Measurements from ENCODE around the gene TECPR2.
A peak's percentile ranks its signal among the peaks of the same experiment; 100 is the strongest.

TECPR2 gene

DNA sequence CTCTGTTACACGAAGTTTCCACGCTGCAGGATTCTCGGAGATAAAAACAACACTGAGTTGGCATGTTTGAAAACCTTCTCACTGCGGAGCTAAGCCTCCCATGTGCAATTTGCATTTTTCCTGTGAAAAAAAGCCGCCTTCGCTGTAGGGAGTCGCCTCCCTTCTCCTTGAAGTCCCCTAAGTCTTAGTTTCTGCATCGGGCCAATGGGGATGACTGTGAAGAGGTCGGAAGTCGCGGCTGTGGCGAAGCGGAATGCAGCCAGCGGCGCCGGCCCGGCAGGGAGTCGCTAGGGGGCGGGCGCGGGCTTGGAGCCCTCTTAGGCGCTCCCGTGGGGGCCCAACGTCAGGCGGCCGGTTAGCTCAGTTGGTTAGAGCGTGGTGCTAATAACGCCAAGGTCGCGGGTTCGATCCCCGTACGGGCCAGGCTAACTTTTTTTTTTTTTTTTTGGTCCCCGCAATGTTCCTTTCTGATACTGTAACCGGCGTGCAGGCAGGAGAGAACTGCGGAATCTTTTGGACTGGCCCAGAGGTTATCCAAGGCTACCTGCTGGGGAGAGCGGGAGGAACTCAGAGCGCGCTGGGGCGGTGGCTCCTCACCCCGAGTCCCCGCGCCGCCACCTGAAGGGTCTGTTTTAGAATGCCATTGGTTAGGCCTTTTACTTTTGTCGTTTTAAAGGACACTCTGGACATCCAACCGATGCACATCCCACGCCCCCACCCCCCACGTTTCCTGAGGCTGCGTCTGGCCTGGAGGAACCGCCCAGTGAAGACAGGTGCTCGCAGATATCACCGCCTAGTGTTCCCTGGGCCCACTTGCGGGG lies 45.8 kb upstream of the TECPR2 start:
- DNase-seq (ENCODE audit: low read depth) = peak; percentile 92
- H3K4me3 ChIP-seq (ENCODE audit: low read depth, low read length) = peak overlapping the region; percentile 61
- TF ChIP-seq, protein P1, sequence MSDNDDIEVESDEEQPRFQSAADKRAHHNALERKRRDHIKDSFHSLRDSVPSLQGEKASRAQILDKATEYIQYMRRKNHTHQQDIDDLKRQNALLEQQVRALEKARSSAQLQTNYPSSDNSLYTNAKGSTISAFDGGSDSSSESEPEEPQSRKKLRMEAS (IDR thresholded peaks at IDR 0.05; ENCODE audit: low read depth, low read length) = 0 out of 2 replicates have a peak, but pooled peaks have one; percentile 2
- TF ChIP-seq POLR2A (IDR thresholded peaks at IDR 0.05; ENCODE audit: extremely low read depth, insufficient read length) (peak; percentile 25), MYC (IDR thresholded peaks at IDR 0.05; ENCODE audit: low read depth, low read length) (0 out of 2 replicates have a peak, but pooled peaks have one; percentile 32)
- TF ChIP-seq, protein P2, sequence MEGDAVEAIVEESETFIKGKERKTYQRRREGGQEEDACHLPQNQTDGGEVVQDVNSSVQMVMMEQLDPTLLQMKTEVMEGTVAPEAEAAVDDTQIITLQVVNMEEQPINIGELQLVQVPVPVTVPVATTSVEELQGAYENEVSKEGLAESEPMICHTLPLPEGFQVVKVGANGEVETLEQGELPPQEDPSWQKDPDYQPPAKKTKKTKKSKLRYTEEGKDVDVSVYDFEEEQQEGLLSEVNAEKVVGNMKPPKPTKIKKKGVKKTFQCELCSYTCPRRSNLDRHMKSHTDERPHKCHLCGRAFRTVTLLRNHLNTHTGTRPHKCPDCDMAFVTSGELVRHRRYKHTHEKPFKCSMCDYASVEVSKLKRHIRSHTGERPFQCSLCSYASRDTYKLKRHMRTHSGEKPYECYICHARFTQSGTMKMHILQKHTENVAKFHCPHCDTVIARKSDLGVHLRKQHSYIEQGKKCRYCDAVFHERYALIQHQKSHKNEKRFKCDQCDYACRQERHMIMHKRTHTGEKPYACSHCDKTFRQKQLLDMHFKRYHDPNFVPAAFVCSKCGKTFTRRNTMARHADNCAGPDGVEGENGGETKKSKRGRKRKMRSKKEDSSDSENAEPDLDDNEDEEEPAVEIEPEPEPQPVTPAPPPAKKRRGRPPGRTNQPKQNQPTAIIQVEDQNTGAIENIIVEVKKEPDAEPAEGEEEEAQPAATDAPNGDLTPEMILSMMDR (IDR thresholded peaks at IDR 0.05; ENCODE audit: low read depth, low read length) = peak; percentile 59

DNA sequence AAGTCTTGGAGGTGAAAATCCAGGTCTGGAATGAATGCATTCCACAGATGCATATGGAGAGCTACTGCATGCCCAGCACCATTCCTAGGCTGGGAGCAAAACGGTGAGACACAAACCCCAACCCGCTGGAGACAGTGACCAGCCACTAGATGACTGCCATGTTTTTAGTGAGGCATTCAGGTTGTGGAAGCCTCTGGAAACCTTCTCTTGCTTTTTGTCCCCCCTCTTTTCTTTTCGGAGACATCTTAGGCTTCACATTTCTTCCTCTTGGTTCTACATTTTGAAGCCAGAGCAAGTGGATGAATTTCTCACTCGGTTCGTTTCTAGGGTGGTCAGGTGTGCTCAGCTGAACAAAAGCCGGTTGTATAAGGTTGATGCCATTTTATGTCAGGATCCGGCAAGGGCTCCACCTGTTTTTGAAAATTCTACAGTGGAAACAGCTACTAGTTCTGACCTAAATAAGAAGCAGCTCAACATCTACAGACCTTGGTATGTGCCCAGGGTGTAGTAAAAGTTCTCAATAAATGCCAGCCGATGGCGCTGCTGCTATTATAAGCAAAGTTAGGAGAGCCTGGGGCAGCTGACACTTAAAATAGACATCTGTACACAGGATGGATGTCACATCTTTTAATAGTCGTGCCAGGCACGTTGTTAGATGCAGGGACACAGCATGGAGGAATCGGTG lies 45.0 kb upstream of the TECPR2 start:
- peak overlapping the region; percentile 61 for H3K4me3 ChIP-seq (ENCODE audit: low read depth, low read length)
- peak; percentile 81 for DNase-seq (ENCODE audit: low read depth)
- TF ChIP-seq, protein P1 (IDR thresholded peaks at IDR 0.05; ENCODE audit: low read depth, low read length) = no peak
- TF ChIP-seq, protein P2 (IDR thresholded peaks at IDR 0.05; ENCODE audit: low read depth, low read length) = peak; percentile 37

DNA sequence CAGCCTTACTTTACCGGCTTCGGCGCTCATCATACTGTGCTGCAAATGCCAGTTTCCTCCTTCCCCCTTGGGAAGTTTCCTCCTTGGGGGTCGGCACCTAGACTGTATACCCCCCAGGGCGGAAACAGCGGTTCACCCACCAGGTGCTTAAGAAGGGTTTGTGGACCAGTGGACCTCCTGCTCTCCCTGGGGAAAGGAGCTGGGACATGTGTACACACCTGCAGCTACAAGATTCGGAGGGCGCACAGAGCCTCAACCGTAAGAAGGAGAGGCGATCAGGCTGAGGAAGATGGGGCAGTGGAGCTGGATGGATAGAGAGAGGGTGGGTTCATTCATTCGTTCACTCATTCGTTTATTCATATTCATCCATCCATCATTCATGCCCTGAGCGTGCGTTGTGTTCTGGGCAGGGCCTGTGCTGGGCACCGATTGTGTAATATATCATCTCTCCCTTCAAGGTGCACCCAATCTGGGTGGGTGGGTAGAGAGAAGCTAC lies 43.9 kb upstream of the TECPR2 start:
- peak overlapping the region; percentile 78 for H3K4me3 ChIP-seq (ENCODE audit: low read depth, low read length)
- no peak for TF ChIP-seq POLR2A (IDR thresholded peaks at IDR 0.05; ENCODE audit: extremely low read depth, insufficient read length)
- no peak for TF ChIP-seq MYC (IDR thresholded peaks at IDR 0.05; ENCODE audit: low read depth, low read length)
- TF ChIP-seq, protein P1 (IDR thresholded peaks at IDR 0.05; ENCODE audit: low read depth, low read length) = no peak
- TF ChIP-seq, protein P2 (IDR thresholded peaks at IDR 0.05; ENCODE audit: low read depth, low read length) = no peak
- DNase-seq (ENCODE audit: low read depth) = no peak

DNA sequence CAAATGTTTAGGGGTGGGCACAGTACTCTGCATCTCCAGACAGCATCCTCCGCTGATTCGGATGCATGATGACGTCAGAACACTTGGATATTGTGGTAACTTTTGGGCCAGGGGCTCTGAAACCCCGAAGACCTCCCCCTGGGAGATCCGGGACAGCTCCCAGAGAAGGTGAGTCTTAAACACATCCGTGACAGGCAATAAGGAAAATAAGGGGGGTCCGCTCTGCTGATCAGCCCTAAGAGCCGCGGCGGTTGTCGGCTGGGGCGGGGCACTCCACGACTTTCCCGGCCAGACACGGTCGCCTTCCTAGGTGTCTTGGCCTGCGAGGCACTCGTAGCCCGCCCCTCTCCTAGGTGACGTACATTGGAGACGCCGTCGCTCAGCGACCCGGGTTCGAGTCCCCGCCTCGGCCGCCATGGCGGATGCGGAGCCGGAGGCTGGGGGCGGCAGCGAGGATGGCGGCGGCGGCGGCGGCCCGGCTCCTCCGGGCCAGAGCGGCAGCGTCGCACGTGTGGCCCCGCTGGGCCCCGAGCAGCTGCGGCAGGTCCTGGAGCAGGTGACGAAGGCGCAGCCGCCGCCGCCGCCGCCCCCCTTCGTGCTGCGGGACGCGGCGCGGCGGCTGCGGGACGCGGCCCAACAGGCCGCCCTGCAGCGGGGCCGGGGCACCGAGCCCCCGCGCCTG lies 43.2 kb upstream of the TECPR2 start, which contains the start of gene ZNF839:
Gene ZNF839, plus strand, starts transcription at position 396 of the 682 bp plus-strand sequence. Its CDS starts 20 bp downstream, at position 416.
- peak; percentile 90 for DNase-seq (ENCODE audit: low read depth)
- TF ChIP-seq POLR2A (IDR thresholded peaks at IDR 0.05; ENCODE audit: extremely low read depth, insufficient read length) (peak; percentile 30), MYC (IDR thresholded peaks at IDR 0.05; ENCODE audit: low read depth, low read length) (peak; percentile 67)
- TF ChIP-seq, protein P1 (IDR thresholded peaks at IDR 0.05; ENCODE audit: low read depth, low read length) = peak; percentile 56; the same call in 1 of the 2 replicates
- TF ChIP-seq, protein P2 (IDR thresholded peaks at IDR 0.05; ENCODE audit: low read depth, low read length) = no peak

DNA sequence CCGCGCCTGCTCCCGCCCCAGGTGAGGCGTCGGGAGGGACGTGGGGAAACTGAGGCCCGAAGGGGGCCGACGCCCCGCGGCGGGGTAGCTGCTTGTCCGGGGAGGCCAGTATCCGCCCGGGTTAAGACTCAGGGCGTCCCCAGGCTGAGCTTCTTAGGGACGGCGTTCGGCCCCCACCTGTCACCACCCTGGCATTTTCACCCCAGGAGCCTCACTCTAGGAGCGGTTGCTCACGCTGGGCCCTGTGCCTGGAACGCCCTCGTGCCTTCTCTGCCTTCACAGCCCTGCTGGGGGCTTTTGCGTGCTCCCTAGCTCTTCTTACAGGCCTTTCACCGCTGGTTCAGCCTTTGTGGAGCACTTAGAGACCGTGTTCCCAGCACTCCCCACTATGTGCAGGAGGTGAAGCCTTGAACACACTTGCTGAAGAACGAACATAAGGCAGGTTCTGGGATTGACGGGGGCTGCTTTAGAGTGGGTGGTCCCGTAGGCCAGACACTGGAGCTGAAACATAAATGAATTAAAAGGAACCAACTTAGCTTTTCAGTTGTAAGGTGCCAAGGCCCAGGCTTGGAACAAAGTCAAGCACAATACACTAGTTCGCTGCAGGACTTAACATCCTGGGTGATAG lies 42.6 kb upstream of the TECPR2 start:
- DNase-seq (ENCODE audit: low read depth) = peak; percentile 57
- H3K4me3 ChIP-seq (ENCODE audit: low read depth, low read length) = peak overlapping the region; percentile 75
- TF ChIP-seq MYC (IDR thresholded peaks at IDR 0.05; ENCODE audit: low read depth, low read length) (no peak), POLR2A (IDR thresholded peaks at IDR 0.05; ENCODE audit: extremely low read depth, insufficient read length) (no peak)
- TF ChIP-seq, protein P1 (IDR thresholded peaks at IDR 0.05; ENCODE audit: low read depth, low read length) = no peak
- TF ChIP-seq, protein P2 (IDR thresholded peaks at IDR 0.05; ENCODE audit: low read depth, low read length) = no peak

More for the DNA sequence above, 43.2 kb upstream of the TECPR2 start, which contains the start of gene ZNF839:
- peak within 1 kb of the TSS; percentile 78 for H3K4me3 ChIP-seq (ENCODE audit: low read depth, low read length)
